GM08714 (cell line): ENCODE results near the gene TUBA4B.

Source experiments
- H3K4me3 ChIP-seq: fragments of 200-500 bp; sonication (Bioruptor generic); 2 replicates; pipeline ENCODE4 v1.5.1; 2014; ENCODE audit warnings: mild to moderate bottlenecking, low read length, inconsistent platforms
- ZNF274 ChIP-seq: IDR thresholded peaks from 2 replicates; pipeline ENCODE4 v1.6.1; 2012; ENCODE audit warnings: mild to moderate bottlenecking, low read depth, low read length

The TUBA4B gene

GRCh38 chr2:219213486-219214071 lies 39.5 kb upstream of the TUBA4B start:
- no peak for TF ChIP-seq ZNF274
- no peak overlapping the region for H3K4me3 ChIP-seq

- H3K4me3 ChIP-seq = no peak overlapping the region
- no peak for TF ChIP-seq ZNF274
Observed at GRCh38 chr2:219214141-219214540, 38.9 kb upstream of the TUBA4B start.

GRCh38 chr2:219214786-219215185 lies 38.3 kb upstream of the TUBA4B start:
- no peak for TF ChIP-seq ZNF274
- no peak overlapping the region for H3K4me3 ChIP-seq

- TF ChIP-seq ZNF274 = no peak
- no peak overlapping the region for H3K4me3 ChIP-seq
Observed at GRCh38 chr2:219215871-219216534, 37.0 kb upstream of the TUBA4B start.

GRCh38 chr2:219216535-219216915 lies 36.5 kb upstream of the TUBA4B start:
- H3K4me3 ChIP-seq = no peak overlapping the region
- TF ChIP-seq ZNF274 = no peak

- TF ChIP-seq ZNF274 = no peak
- peak overlapping the region; percentile 68; the same call in 1 of the 2 replicates for H3K4me3 ChIP-seq
Observed at GRCh38 chr2:219218217-219218731, 34.8 kb upstream of the TUBA4B start.

- TF ChIP-seq ZNF274 = no peak
- H3K4me3 ChIP-seq = peak within 1 kb of the TSS; percentile 68; the same call in 1 of the 2 replicates
Observed at GRCh38 chr2:219218732-219219701, 34.0 kb upstream of the TUBA4B start, which contains the start of gene ABCB6. Gene ABCB6 (minus strand): TSS chr2:219218958. CDS start chr2:219218673, 285 bp downstream.

GRCh38 chr2:219219784-219220532 lies 33.1 kb upstream of the TUBA4B start:
- no peak for TF ChIP-seq ZNF274
- no peak overlapping the region for H3K4me3 ChIP-seq

GRCh38 chr2:219220652-219221402 lies 32.2 kb upstream of the TUBA4B start:
- H3K4me3 ChIP-seq = no peak overlapping the region
- TF ChIP-seq ZNF274 = no peak

GRCh38 chr2:219221957-219222518 lies 31.0 kb upstream of the TUBA4B start:
- no peak overlapping the region for H3K4me3 ChIP-seq
- TF ChIP-seq ZNF274 = no peak

GRCh38 chr2:219223831-219224610 lies 29.0 kb upstream of the TUBA4B start:
- H3K4me3 ChIP-seq = no peak overlapping the region
- no peak for TF ChIP-seq ZNF274

GRCh38 chr2:219225350-219225749 lies 27.7 kb upstream of the TUBA4B start:
- no peak for TF ChIP-seq ZNF274
- H3K4me3 ChIP-seq = no peak overlapping the region
